GM23338 (cell line): ENCODE results near the gene FXR1. TPM values are rescaled to one million over a fixed set of nuclear protein-coding genes. Genes with fewer than 3 reads are reported as not detected.

Experiments used
- ATAC-seq: fragments of 200-7000 bp; cut with Tn5 transposase; 3 replicates; pipeline ENCODE4 v1.9.1; 2020
- DNase-seq: peaks from one replicate; pipeline ENCODE4 v3.0.0-alpha.2; 2015; ENCODE audit warnings: low spot score
- H2AFZ ChIP-seq: fragments of 200-600 bp; sonication (generic); 2 replicates; pipeline ENCODE4 v1.8.0; 2016; ENCODE audit warnings: antibody characterized with exemption, mild to moderate bottlenecking, moderate library complexity
- H3F3A ChIP-seq: fragments of 200-600 bp; sonication (generic); replicated peaks from 2 replicates; pipeline ENCODE4 v1.8.0; 2017; ENCODE audit warnings: antibody characterized with exemption, mixed run types, low read depth
- H3K27ac ChIP-seq: fragments of 200-600 bp; sonication (generic); 2 replicates; pipeline ENCODE4 v1.6.1; 2016; ENCODE audit warnings: low read depth
- H3K27me3 ChIP-seq: fragments of 200-600 bp; sonication (generic); 2 replicates; pipeline ENCODE4 v1.8.0; 2016; ENCODE audit warnings: mild to moderate bottlenecking, mixed run types, moderate library complexity; ENCODE audit not compliant: insufficient read depth
- H3K36me3 ChIP-seq: fragments of 200-600 bp; sonication (generic); 2 replicates; pipeline ENCODE4 v1.8.0; 2016; ENCODE audit warnings: mild to moderate bottlenecking; ENCODE audit not compliant: insufficient read depth
- H3K4me1 ChIP-seq: fragments of 200-600 bp; sonication (generic); 2 replicates; pipeline ENCODE4 v1.8.0; 2016; ENCODE audit warnings: mild to moderate bottlenecking, moderate library complexity; ENCODE audit not compliant: insufficient read depth
- H3K4me2 ChIP-seq: fragments of 200-600 bp; sonication (generic); 2 replicates; pipeline ENCODE4 v1.7.1; 2017; ENCODE audit warnings: mixed run types
- H3K4me3 ChIP-seq: fragments of 200-600 bp; sonication (generic); 2 replicates; pipeline ENCODE4 v1.6.1; 2016; ENCODE audit warnings: mixed run types
- H3K79me2 ChIP-seq: fragments of 200-600 bp; sonication (generic); replicated peaks from 2 replicates; pipeline ENCODE4 v1.8.0; 2017; ENCODE audit warnings: mild to moderate bottlenecking; ENCODE audit not compliant: insufficient read depth
- H3K9me2 ChIP-seq: fragments of 200-600 bp; sonication (generic); 2 replicates; pipeline ENCODE4 v1.8.0; 2017; ENCODE audit not compliant: insufficient read depth
- H4K20me1 ChIP-seq: fragments of 200-600 bp; sonication (generic); replicated peaks from 2 replicates; pipeline ENCODE4 v1.8.0; 2017; ENCODE audit warnings: mild to moderate bottlenecking; ENCODE audit not compliant: insufficient read depth
- H3K27ac Mint-ChIP-seq: 2 replicates; pipeline ENCODE4 v1.8.0; 2020; ENCODE audit warnings: inconsistent platforms, mild to moderate bottlenecking, moderate library complexity, mixed read lengths
- H3K27me3 Mint-ChIP-seq: 3 replicates; pipeline ENCODE4 v1.8.0; 2022; ENCODE audit warnings: low read depth, mild to moderate bottlenecking, moderate library complexity, mixed read lengths, inconsistent platforms; ENCODE audit not compliant: insufficient read depth, poor library complexity
- H3K36me3 Mint-ChIP-seq: 3 replicates; pipeline ENCODE4 v1.8.0; 2021; ENCODE audit warnings: low read depth, mild to moderate bottlenecking, inconsistent platforms, moderate library complexity, mixed read lengths
- H3K4me1 Mint-ChIP-seq: 3 replicates; pipeline ENCODE4 v1.8.0; 2020; ENCODE audit warnings: mild to moderate bottlenecking, inconsistent platforms, mixed read lengths
- H3K4me3 Mint-ChIP-seq: 3 replicates; pipeline ENCODE4 v1.8.0; 2021; ENCODE audit warnings: moderate library complexity, mild to moderate bottlenecking, inconsistent platforms, mixed read lengths
- H3K9me3 Mint-ChIP-seq: 3 replicates; pipeline ENCODE4 v1.8.0; 2020; ENCODE audit warnings: moderate library complexity, mild to moderate bottlenecking, inconsistent platforms, mixed read lengths
- CREB1 ChIP-seq: fragments of 250-450 bp; sonication (Bioruptor Pico); IDR thresholded peaks from 2 replicates; pipeline ENCODE4 v1.5.0; 2020; ENCODE audit warnings: low read depth, mild to moderate bottlenecking, moderate library complexity
- CTCF ChIP-seq, 2 experiments: fragments of 200-600 bp in 1 of 2; sonication (generic) in 1 of 2; conservative IDR thresholded peaks; 2 replicates each; pipeline versions ENCODE4 v1.5.1 to v1.6.1; 2016 to 2017; ENCODE audit warnings: antibody characterized with exemption in 2 of 2, low read depth in 2 of 2, mild to moderate bottlenecking in 2 of 2, moderate library complexity in 1 of 2
- ETS1 ChIP-seq: IDR thresholded peaks from 2 replicates; pipeline ENCODE4 v1.6.1; 2016; ENCODE audit warnings: antibody characterized with exemption
- EZH2 ChIP-seq: fragments of 200-600 bp; sonication (generic); IDR thresholded peaks from one replicate; pipeline ENCODE4 v1.8.0; 2017; ENCODE audit warnings: antibody characterized with exemption, mild to moderate bottlenecking, low read depth; ENCODE audit not compliant: unreplicated experiment
- EZH2phosphoT487 ChIP-seq: fragments of 200-600 bp; sonication (generic); IDR thresholded peaks from one replicate; pipeline ENCODE4 v1.8.1; 2018; ENCODE audit warnings: antibody characterized with exemption; ENCODE audit not compliant: unreplicated experiment
- JUNB ChIP-seq: IDR thresholded peaks from one replicate; pipeline ENCODE4 v1.6.1; 2016; ENCODE audit warnings: antibody characterized with exemption; ENCODE audit not compliant: unreplicated experiment
- NANOG ChIP-seq: IDR thresholded peaks from 2 replicates; pipeline ENCODE4 v1.6.1; 2016; ENCODE audit warnings: antibody characterized with exemption, borderline replicate concordance
- POLR2AphosphoS5 ChIP-seq: IDR thresholded peaks from 2 replicates; pipeline ENCODE4 v1.6.1; 2016; ENCODE audit warnings: antibody characterized with exemption, low read depth
- REST ChIP-seq: IDR thresholded peaks from one replicate; pipeline ENCODE4 v1.6.1; 2018; ENCODE audit warnings: antibody characterized with exemption; ENCODE audit not compliant: unreplicated experiment
- STAT1 ChIP-seq: IDR thresholded peaks from one replicate; pipeline ENCODE4 v1.6.1; 2016; ENCODE audit warnings: antibody characterized with exemption; ENCODE audit not compliant: unreplicated experiment
- ZNF114 ChIP-seq: fragments of 250-450 bp; sonication (Bioruptor Pico); IDR thresholded peaks from 2 replicates; pipeline ENCODE4 v1.5.0; 2020; ENCODE audit warnings: mild to moderate bottlenecking, moderate library complexity
- ZNF331 ChIP-seq: fragments of 250-450 bp; sonication (Bioruptor Pico); IDR thresholded peaks from 2 replicates; pipeline ENCODE4 v1.5.0; 2020; ENCODE audit warnings: low read depth, mild to moderate bottlenecking, moderate library complexity
- polyA plus RNA-seq: library from polyadenylated mRNA; unstranded; fragments of >200 nt; fragmentation: Nextera tagmentation; extraction: Ambion mirVana; gene quantifications from 2 replicates; pipeline ENCODE4 v1.2.1, GENCODE V29; 2016
- total RNA-seq: library from RNA; depleted of rRNA; stranded (reverse); fragments of >200 nt; shearing (Covaris generic); gene quantifications from 2 replicates; pipeline ENCODE4 v1.2.3, GENCODE V29; 2014

Gene FXR1
- total and polyA plus RNA-seq, 2 experiments from 2014 or later: 136 to 228 TPM

GRCh38 chr3:180947761-180948390 is 35.4 kb downstream of the FXR1 start (continued):
- TF ChIP-seq ETS1 (no peak), REST (no peak), POLR2AphosphoS5 (no peak), JUNB (no peak), CREB1 (CRISPR knock-in tag) (no peak), ZNF114 (CRISPR knock-in tag) (no peak), NANOG (no peak), STAT1 (no peak), ZNF331 (CRISPR knock-in tag) (no peak)

GRCh38 chr3:180959691-180960090 is 47.2 kb downstream of the FXR1 start:
- Histone ChIP-seq H3K4me1 (no peaks in the 10 kb centered on the region), H4K20me1 (peaks cover 5% of the 10 kb centered on the region), H3K79me2 (peaks cover 52% of the 10 kb centered on the region), H3K4me2 (no peak overlapping the region), H2AFZ (no peak overlapping the region), H3F3A (no peaks in the 10 kb centered on the region), H3K36me3 (peaks cover 71% of the 10 kb centered on the region), H3K4me3 (no peak overlapping the region), H3K9me2 (no peaks in the 10 kb centered on the region), H3K27me3 (no peaks in the 10 kb centered on the region), H3K27ac (no peak overlapping the region)
- ATAC-seq (no peak), DNase-seq (no peak)
- Mint-ChIP-seq H3K27ac (no peak overlapping the region), H3K36me3 (peaks cover 83% of the 10 kb centered on the region), H3K9me3 (no peaks in the 10 kb centered on the region), H3K4me3 (no peak overlapping the region), H3K4me1 (no peaks in the 10 kb centered on the region), H3K27me3 (no peaks in the 10 kb centered on the region)
- TF ChIP-seq NANOG (no peak), CTCF (conservative IDR thresholded peaks at IDR 0.05; ENCODE audit: low read depth in 2 of 2) (no peak), JUNB (no peak), REST (no peak), ZNF114 (CRISPR knock-in tag) (no peak), EZH2phosphoT487 (no peak), EZH2 (no peak), CREB1 (CRISPR knock-in tag) (no peak), ETS1 (no peak)
